OCI-LY1 (cell line): Measurements from ENCODE around the gene TTC31.

Experiments
- EZH2 ChIP-seq: fragments of 200-600 bp; sonication (generic), shearing (Covaris generic); IDR thresholded peaks from 2 replicates; pipeline ENCODE4 v1.8.0; 2017; ENCODE audit warnings: borderline replicate concordance, mixed run types, mild to moderate bottlenecking, antibody characterized with exemption, low read length, moderate library complexity, mixed read lengths
- TF ChIP-seq, protein P1 (sequence below): fragments of 200-600 bp; sonication (generic), shearing (Covaris generic); IDR thresholded peaks from 2 replicates; pipeline ENCODE4 v1.5.1; 2017; ENCODE audit warnings: mild to moderate bottlenecking, antibody characterized with exemption, low read length, moderate library complexity, mixed read lengths

GRCh38 chr2:74525717-74526648, 43.1 kb downstream of the TTC31 start, which contains the start of gene DQX1:
- TF ChIP-seq, protein P1, sequence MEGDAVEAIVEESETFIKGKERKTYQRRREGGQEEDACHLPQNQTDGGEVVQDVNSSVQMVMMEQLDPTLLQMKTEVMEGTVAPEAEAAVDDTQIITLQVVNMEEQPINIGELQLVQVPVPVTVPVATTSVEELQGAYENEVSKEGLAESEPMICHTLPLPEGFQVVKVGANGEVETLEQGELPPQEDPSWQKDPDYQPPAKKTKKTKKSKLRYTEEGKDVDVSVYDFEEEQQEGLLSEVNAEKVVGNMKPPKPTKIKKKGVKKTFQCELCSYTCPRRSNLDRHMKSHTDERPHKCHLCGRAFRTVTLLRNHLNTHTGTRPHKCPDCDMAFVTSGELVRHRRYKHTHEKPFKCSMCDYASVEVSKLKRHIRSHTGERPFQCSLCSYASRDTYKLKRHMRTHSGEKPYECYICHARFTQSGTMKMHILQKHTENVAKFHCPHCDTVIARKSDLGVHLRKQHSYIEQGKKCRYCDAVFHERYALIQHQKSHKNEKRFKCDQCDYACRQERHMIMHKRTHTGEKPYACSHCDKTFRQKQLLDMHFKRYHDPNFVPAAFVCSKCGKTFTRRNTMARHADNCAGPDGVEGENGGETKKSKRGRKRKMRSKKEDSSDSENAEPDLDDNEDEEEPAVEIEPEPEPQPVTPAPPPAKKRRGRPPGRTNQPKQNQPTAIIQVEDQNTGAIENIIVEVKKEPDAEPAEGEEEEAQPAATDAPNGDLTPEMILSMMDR: no peak
- TF ChIP-seq EZH2: no peak
